Heart right ventricle (tissue), 16 donors: ENCODE measurements around the gene HRC. TPM values are rescaled to one million over a fixed set of nuclear protein-coding genes. Genes with fewer than 3 reads are reported as not detected.

ENCODE experiments used
- ATAC-seq, 8 donors: fragments of 200-7000 bp; cut with Tn5 transposase; one replicate each; pipeline ENCODE4 v1.9.1; 2020; ENCODE audit warnings: mild to moderate bottlenecking in 8 of 8, moderate library complexity in 8 of 8, moderate number of reproducible peaks in 1 of 8
- DNase-seq, 2 donors: peaks; one replicate each; pipeline ENCODE4 v3.0.0-alpha.2; 2020
- H3K27ac ChIP-seq, 10 donors: fragments of 200-600 bp; sonication (generic) in 2 of 10; one replicate each; pipeline versions ENCODE4 v1.5.0 to v1.8.0; 2020 to 2022; ENCODE audit warnings: mild to moderate bottlenecking in 3 of 10
- H3K27me3 ChIP-seq, 7 donors: fragments of 200-600 bp; one replicate each; pipeline ENCODE4 v1.8.0; 2021 to 2022; ENCODE audit warnings: mild to moderate bottlenecking in 2 of 7
- H3K36me3 ChIP-seq, 9 donors: fragments of 200-600 bp; sonication (generic) in 1 of 9; one replicate each; pipeline versions ENCODE4 v1.5.0 to v1.8.0; 2020 to 2022; ENCODE audit warnings: mild to moderate bottlenecking in 2 of 9
- H3K4me1 ChIP-seq, 9 donors: fragments of 200-600 bp; sonication (generic) in 1 of 9; one replicate each; pipeline versions ENCODE4 v1.5.0 to v1.8.0; 2020 to 2022; ENCODE audit warnings: mild to moderate bottlenecking in 4 of 9
- H3K4me3 ChIP-seq, 10 donors: fragments of 200-600 bp; sonication (generic) in 2 of 10; one replicate each; pipeline versions ENCODE4 v1.5.0 to v1.8.0; 2020 to 2022; ENCODE audit warnings: mild to moderate bottlenecking in 7 of 10, moderate library complexity in 2 of 10
- H3K9me3 ChIP-seq, 11 donors: fragments of 200-600 bp in 10 of 11; sonication (generic) in 2 of 11; one replicate each; pipeline versions ENCODE4 v1.5.0 to v1.8.0; 2013 to 2022; ENCODE audit warnings: mild to moderate bottlenecking in 2 of 11, control low read depth in 1 of 11, moderate library complexity in 1 of 11
- CTCF ChIP-seq, 9 donors: fragments of 200-600 bp; sonication (generic) in 2 of 9; IDR thresholded peaks; one replicate each; pipeline versions ENCODE4 v1.5.0 to v1.8.0; 2021 to 2022; ENCODE audit warnings: antibody characterized with exemption in 9 of 9, mild to moderate bottlenecking in 5 of 9, moderate library complexity in 1 of 9
- WGBS, 2 donors: extraction: QIAGEN DNeasy Blood & Tissue Kit; methylation state at CpG; one replicate each; pipeline ENCODE4 v1.1.7; 2013; ENCODE audit warnings: inconsistent platforms in 1 of 2; 5-methylcytosine and 5-hydroxymethylcytosine counted together
- intact Hi-C, 10 donors: fragments of 100-400 bp; cut with DNase I; formaldehyde crosslinking; loops; one replicate each; pipeline versions ENCODE4 v1.11.1 to v1.14.2; 2022
- polyA plus RNA-seq, 2 donors: library from polyadenylated mRNA; stranded (reverse); fragments of 200-250 nt; gene quantifications; one replicate each; pipeline ENCODE4 v1.2.3, GENCODE V29; 2013
- total RNA-seq, 10 donors: library from RNA; stranded (reverse); fragmentation: NEBNext Ultra II Directional in 3 of 10; extraction: Animal tissue kit (Norgen Biotek cat#: 25700) in 3 of 10; gene quantifications; one replicate each; pipeline versions ENCODE4 v1.2.1 to v1.2.4, GENCODE V29; 2021 to 2023
- donor health status: Arrhythmogenic right ventricular cardiomyopathy.
- donor health status: ischemic (EF 13 %, LVEDD 7.1; RV severe dilation, severe dysfunction).
- donor health status: healthy with polysubstance abuse.
- donor health status: DM: no; HTN: yes; CAD: no.
- donor health status: DM: no; HTN: no; CAD: no.
- donor health status: ischemic (EF 25% LVEDD 6.9; RV normal size, moderate dysfunction).
- donor health status: ischemic (EF 25% LVEDD 5.7; RV mildly dilated, moderate dysfunction).
- donor health status: healthy.
- donor health status: DM: yes; HTN: yes; CAD: no.
- donor health status: Ischemic cardiomyopathy.
- donor health status: ischemic (EF 35%, LVEDD 5.7; RV mildly dilated, moderate dysfunction).
- donor health status: nonischemic (EF 11% LVEDD 7.7; RV severe dilation, severe dysfunction).
- donor health status: DM: yes; HTN: yes; CAD: no.
- donor health status: PGD.
- donor health status: ischemic (EF 29% LVEDD 5.4; RV normal size, mild dysfunction).
- donor health status: nonischemic (EF 23%, LVEDD 6.1; RV moderate dilation, normal function).

HRC gene
- total and polyA plus RNA-seq, 12 donors: 331 to 1,557 (median 1,008) TPM

DNA sequence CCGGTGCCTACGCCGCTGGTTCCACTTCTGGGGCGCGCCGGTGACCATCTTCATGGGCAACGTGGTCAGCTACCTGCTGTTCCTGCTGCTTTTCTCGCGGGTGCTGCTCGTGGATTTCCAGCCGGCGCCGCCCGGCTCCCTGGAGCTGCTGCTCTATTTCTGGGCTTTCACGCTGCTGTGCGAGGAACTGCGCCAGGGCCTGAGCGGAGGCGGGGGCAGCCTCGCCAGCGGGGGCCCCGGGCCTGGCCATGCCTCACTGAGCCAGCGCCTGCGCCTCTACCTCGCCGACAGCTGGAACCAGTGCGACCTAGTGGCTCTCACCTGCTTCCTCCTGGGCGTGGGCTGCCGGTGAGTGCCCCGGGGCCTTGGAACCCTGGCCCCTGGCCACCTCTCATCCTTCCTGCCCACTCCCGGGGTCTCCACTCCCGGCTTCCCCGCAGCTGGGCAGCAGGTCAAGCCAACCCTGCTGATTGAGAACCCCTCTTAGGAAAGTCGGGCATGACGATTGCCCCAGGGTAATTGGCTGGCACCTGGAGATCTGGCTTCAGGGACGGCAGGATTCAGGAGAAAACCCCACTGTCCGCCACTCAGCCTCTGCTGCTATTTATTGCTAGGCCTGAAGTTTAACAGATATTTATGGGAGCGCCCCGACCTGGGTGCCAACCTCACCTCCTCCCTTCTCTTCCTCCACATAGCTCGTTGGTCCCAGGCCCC lies 41.5 kb upstream of the HRC start:
- no peaks in the 10 kb centered on the region for H3K27me3 ChIP-seq
- H3K9me3 ChIP-seq: no peaks in the 10 kb centered on the region
- WGBS, 2 donors: 53 to 65% methylated on average over 36 to 40 of the region's 40 CpGs
- peaks cover 0 to 31% (median 5%) of the 10 kb centered on the region in 9 donors for H3K4me1 ChIP-seq
- peak overlapping the region in 1 of 10 donors; percentile 10 for H3K4me3 ChIP-seq
- peak; percentile 45 to 62 for DNase-seq
- intact Hi-C loops: loop anchor here in 5 of 10 donors (5.0 kb wide), 4 partner anchors 39 to 94 kb away; partner anchors contain the start of genes HRC (in 2 of the 5) and TRPM4 (in 2 of the 5)
- ATAC-seq: peak; percentile 69 to 92 (median 86)
- no peak for TF ChIP-seq CTCF (IDR thresholded peaks at IDR 0.05)
- H3K36me3 ChIP-seq: peaks cover 0 to 94% (median 34%) of the 10 kb centered on the region in 9 donors
- H3K27ac ChIP-seq: peak overlapping the region; percentile 40 to 75 (median 54)

DNA sequence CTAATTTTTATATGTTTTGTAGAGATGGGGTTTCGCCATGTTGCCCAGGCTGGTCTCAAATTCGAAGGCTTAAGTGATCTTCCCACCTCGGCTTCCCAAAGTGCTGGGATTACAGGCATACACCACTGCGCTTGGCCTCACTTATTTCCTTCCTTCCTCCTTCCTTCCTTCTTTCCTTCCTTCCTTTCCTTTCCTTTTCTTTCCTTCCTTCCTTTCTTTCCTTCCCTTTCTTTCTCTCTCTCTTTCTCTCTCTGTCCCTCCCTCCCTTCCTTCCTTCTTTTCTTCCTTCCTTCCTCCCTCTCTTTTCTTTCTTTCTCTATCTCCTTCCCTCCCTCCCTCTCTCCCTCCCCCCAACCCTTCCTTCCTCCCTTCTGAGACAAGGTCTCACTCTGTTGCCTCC lies 39.2 kb upstream of the HRC start:
- Histone ChIP-seq H3K36me3 (peaks cover 0 to 94% (median 34%) of the 10 kb centered on the region in 9 donors), H3K27me3 (no peaks in the 10 kb centered on the region), H3K27ac (no peak overlapping the region), H3K4me1 (peaks cover 0 to 39% (median 7%) of the 10 kb centered on the region in 9 donors), H3K4me3 (no peak overlapping the region), H3K9me3 (no peaks in the 10 kb centered on the region)
- intact Hi-C loops: no loop called here
- no peak for TF ChIP-seq CTCF (IDR thresholded peaks at IDR 0.05)
- ATAC-seq (no peak), DNase-seq (no peak)
- 84 to 91% methylated on average over 4 of the region's 4 CpGs for WGBS, 2 donors

GRCh38 chr19:49193822-49194394 lies 38.7 kb upstream of the HRC start:
- intact Hi-C loops: no loop called here
- 93 to 96% methylated on average over 6 of the region's 6 CpGs for WGBS, 2 donors
- no peaks in the 10 kb centered on the region for H3K27me3 ChIP-seq
- no peak for TF ChIP-seq CTCF (IDR thresholded peaks at IDR 0.05)
- DNase-seq (no peak), ATAC-seq (no peak)
- no peak overlapping the region for H3K27ac ChIP-seq
- peaks cover 0 to 94% (median 34%) of the 10 kb centered on the region in 9 donors for H3K36me3 ChIP-seq
- H3K4me3 ChIP-seq: no peak overlapping the region
- H3K4me1 ChIP-seq: peaks cover 0 to 39% (median 12%) of the 10 kb centered on the region in 9 donors
- no peaks in the 10 kb centered on the region for H3K9me3 ChIP-seq

GRCh38 chr19:49190781-49191180 lies 35.6 kb upstream of the HRC start:
- ATAC-seq: no peak
- no peak overlapping the region for H3K4me3 ChIP-seq

More at GRCh38 chr19:49190781-49191180, 35.6 kb upstream of the HRC start:
- Histone ChIP-seq H3K36me3 (peaks cover 0 to 97% (median 47%) of the 10 kb centered on the region in 9 donors), H3K9me3 (no peaks in the 10 kb centered on the region), H3K4me1 (peaks cover 0 to 18% (median 13%) of the 10 kb centered on the region in 9 donors), H3K27ac (peak overlapping the region in 1 of 10 donors; percentile 62), H3K27me3 (no peaks in the 10 kb centered on the region)
- TF ChIP-seq CTCF (IDR thresholded peaks at IDR 0.05): no peak
- DNase-seq: no peak
- WGBS, 2 donors: 96 to 97% methylated on average over 3 of the region's 3 CpGs
- intact Hi-C loops: no loop called here
